ENCODE measurements around the gene RYR3.

RYR3 gene

DNA sequence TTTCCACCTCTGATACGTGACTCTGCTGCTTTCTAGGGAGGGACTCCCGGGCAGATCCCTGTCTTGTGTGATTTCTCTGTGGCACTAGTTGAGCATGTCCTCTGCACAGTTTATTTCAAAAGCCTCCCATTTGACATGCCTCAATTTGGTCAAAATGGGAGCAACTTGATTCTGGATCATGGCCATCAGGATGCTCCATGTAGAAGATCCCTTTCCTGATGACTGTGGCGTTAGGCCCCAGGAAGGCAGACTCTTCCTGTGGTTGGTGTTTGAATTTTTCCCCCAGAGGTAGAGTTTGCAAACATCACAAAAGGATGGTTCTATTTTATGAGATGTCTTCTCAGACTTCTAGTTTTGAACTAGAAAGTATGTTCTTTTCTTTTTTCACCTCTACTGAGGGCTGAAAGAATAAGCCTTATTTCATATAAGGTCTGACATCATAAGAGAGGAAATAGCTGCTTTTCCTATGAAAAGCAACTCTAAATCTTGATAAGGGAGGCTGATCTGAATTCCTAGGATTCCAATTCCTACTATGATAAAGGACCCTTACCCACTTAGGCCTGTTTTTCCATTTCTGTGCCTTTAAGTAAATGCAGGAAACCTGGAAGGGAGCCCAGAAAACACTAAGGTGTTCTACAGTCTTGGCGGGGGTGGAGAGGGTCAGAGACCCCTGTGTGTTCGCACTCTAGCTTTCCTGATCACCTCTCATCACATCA lies 413.7 kb downstream of the RYR3 start:
- no peak for DNase-seq

- no peak for DNase-seq
Observed at GRCh38 chr15:33729653-33730052, 418.9 kb downstream of the RYR3 start.

DNA sequence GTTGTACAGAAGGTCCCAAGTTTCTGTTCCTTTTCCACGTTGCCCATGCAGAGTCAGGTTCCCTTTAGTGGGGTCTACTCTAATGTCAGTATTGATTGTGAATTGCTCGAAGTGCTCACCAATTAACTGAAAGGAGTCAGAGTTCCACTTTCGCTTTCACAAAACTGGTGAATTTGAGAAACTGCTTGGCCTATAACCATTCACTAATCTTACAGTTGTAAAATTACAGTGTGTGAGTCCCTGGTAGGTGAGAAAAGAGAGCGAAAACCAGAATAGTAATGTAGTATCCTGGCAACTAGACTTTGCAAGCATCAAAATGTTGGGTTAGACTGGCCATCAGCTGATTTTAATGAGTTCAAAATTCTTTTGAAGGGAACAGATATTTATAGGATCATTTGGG lies 420.0 kb downstream of the RYR3 start:
- DNase-seq: no peak

DNA sequence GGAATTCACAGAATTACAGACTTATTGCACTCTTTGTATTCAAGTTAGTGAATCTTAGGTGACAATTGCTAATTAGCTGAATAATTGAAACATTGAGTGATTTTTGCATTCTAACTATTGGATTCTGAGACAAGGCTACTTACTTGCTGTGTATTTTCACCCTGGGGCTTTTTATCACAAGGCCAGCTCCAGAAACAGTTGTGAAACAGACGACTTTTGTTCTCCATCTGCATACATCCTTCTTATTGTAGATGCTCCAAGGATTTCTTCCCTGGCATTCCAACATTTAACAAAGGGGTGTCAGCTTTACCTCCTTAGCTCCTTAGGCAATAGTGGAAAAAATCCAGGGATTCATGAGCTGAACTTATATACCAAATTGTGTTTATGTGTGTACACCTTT lies 424.4 kb downstream of the RYR3 start:
- no peak for DNase-seq

- no peak for DNase-seq
Observed at GRCh38 chr15:33735637-33736247, 425.0 kb downstream of the RYR3 start.

DNA sequence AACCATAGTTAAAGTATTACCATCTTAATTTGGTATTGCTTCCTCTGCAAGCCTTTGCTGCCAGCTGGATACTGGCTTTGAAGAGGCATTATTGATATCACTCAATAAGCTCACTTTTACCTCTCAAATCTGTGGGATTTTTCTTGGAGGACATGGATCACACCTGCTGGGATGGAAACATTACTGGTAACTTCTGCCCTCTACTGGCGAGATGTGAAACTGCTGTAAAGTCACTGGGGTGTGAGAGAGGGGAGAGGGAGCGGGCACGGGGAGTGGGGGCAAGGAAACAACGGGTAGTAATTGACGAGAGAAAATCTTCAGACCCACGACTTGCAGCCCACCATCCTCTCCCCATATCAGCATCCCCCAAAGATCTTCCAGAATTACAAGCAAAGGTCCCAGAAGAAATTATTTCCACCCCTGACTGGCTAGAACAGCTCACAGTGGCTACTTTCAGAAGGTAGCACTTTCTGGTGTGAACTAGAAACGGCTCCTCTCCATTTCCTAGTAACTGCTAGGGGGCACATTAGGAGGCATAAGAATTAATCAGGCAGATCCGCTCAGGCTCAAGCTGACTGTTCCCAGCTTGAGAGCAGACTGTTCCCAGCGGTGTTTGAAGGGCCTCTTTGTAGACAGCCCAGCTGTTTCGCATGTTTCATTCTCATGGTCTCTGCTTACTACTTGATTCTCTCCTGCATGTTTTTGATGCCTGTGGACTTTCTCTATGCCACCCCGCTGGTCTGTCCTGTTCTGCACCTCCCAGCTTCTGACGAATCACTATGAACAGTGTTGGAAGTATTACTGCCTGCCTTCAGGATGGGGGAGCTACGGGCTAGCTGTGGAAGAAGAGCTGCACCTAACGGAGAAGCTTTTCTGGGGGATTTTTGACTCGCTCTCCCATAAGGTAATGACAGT lies 427.2 kb downstream of the RYR3 start:
- DNase-seq: peak in 1 of 2 donors; percentile 2

- DNase-seq: no peak
Observed at GRCh38 chr15:33738941-33739664, 428.3 kb downstream of the RYR3 start.

GRCh38 chr15:33742306-33742705 lies 431.5 kb downstream of the RYR3 start:
- DNase-seq: no peak

DNA sequence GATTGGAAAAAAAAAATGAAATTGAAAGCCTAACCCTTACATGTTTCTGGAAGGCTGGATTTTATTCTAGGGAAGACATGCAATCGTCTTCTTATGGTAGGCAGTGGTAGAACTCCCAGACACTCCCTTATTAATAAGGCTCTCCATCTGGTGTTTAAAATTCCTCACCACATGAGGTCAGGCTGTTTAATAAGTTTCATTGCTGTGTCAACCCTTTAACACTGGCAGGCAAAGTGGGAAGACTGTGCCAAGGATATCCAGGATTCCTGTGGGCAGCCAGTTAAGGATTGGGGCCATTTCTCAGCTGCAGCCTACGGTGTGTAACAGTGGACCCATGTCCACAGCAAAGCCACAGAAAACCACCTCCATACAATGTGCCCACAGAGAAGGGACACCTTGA lies 432.0 kb downstream of the RYR3 start:
- peak in 1 of 2 donors; percentile 3 for DNase-seq

DNA sequence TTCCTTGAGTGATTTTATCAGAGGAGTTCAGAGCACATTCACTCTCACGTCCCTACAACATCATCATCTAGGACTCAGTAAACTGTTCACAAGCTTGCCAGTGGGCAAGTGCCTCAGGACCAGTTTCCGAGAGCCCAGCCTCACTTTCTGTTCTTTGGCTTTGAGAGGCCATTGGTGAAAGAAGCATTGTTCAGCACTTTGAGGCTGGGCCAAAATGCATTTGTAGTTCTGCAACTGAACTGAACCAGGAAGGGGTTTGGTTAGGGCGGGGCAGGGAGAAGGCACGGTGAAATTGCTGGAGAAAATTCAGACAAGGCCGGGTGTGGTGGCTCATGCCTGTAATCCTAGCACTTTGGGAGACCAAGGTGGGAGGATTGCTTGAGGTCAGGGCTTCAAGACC lies 435.4 kb downstream of the RYR3 start:
- DNase-seq: peak in 1 of 2 donors; percentile 17

DNA sequence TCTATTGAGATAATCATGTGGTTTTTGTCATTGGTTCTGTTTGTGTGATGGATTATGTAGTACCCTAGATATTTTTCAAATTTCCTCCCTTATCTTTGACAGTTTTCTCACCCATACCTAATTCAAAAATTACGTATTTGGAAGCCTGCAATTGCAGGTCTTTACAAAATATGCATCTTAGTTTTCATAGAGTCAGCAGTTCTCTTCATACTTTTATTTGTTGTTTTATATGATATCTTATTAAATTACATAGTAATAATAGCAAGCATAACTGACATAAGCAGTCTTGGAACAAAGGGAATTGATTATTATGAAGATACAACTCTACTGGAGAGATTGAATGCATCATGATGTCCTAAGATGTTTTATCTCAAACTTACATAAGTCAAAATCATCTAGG lies 442.2 kb downstream of the RYR3 start:
- DNase-seq: no peak

- DNase-seq: no peak
Observed at GRCh38 chr15:33754242-33754641, 443.5 kb downstream of the RYR3 start.

DNA sequence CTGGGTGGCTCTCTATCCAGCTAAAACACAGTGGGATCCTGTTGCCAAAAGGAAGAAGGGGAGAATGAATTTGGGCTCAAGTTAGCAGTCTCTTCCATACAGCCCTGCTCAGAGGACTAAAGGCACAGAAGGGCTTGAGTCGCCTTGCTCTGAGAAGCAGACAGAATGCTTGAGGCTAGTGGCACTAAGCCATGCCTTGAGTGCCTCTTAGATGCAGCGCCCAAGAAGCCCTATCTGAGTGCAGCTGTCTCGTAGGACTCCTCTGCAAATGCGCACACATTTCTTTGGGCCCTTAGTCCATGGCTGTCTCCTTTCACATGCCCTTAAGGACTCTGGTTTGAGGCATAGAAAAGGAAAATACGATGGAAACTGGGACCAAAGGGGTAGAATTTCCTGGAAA lies 446.2 kb downstream of the RYR3 start:
- no peak for DNase-seq

DNA sequence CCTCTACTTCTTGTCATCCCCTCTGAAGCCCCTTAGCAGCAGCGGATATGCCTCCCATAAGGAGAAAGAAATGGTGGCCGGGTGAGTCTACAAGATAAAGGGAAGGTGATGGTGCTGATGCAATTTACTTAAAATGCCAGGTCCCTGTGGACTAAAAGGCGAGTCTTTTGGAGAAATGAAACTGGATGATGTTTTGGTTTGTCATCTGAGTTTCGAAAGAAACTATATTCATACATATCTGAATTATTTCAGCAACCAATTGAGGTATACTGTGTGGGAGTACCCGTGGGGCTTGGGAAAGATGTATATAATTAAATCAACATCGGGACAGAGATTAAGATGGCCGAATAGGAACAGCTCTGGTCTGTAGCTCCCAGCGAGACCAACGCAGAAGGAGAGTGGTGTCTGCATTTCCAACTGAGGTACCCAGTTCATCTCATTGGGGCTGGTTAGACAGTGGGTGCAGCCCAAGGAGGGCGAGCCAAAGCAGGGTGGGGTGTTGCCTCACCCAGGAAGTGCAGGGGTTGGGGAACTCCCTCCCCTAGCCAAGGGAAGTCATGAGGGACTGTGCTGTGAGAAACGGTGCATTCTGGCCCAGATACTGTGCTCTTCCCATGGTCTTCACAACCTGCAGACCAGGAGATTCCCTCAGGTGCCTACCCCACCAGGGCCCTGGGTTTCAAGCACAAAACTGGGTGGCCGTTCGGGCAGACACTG lies 446.9 kb downstream of the RYR3 start:
- DNase-seq: no peak

GRCh38 chr15:33766389-33766788 lies 455.6 kb downstream of the RYR3 start:
- DNase-seq: no peak

DNA sequence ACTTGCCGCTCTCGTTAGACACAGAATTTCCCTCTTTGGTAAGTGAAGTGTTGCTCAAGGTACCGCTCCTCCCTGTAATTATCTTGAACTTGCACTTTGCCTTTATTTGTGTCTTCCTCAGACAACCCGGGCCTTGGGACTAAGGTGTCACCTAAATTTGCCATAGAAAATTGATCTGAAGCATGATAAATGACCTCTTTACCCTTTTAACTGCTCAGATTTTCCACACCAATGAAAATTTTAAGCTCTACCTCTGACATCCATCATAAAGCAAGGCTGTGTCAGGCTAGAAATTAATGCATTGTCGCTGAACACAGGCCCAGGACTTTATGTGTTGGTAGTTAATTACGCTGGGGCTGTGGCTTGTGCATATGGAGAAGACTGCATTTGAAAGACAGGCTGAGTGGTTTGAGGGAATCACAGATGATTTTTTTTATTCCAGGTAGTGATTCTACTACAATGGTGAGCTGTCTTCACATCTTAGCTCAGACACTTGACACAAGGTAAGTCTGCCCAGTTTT lies 458.0 kb downstream of the RYR3 start:
- no peak for DNase-seq

- no peak for DNase-seq
Observed at GRCh38 chr15:33773969-33774368, 463.2 kb downstream of the RYR3 start.

DNA sequence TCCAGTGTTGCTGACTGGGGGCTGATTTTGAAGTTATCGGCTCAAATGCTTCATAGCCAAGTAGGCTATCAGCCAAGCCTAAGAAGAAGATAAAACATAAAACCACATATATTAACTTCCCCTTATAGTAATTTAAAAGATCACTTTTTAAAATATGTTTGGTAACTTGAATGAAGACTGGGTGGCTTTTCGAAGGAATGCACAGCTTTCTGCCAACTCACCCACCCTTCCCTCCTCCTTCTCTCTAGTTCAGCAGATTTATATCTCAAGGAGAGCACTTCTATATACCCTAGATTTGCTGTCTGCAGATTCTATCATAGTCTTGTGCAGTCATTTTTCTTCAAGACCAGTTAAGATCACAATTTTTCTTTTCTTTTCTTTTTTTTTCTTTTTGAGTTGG lies 468.1 kb downstream of the RYR3 start:
- no peak for DNase-seq

DNA sequence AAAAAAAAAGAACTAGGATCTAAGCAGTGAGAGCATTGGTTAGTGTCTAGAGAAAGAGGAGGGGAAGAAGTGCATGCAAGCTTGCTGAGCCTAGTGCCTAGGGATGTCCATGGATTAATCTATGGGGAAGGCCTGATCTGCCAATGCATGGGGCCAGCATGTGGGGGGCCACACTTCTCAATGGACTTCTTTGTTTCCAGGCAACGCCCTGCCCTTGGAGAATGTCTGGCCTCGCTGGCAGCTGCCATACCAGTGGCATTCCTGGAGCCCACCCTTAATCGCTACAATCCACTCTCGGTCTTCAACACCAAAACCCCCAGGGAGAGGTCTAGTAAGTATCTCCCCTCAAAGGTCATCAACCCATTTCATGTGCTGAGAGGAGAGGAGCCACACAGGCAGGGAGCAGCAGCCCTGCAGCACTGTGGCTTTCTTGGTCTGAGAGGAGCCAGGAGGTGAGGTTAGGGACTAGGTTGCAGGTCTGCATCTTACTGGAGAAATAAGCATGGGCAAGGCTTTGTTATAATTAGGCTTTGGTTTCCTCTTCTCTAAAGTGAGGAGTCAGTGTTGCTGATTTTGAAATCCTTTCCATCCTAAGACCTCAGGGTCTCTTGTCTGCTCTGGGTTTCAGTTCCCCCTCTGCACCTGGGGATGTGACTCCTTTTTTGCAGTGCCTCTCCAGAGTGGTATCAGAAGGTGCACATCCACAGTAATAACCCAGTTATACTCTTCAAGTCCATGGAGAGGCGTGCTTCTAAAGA lies 469.4 kb downstream of the RYR3 start:
- no peak for DNase-seq

DNA sequence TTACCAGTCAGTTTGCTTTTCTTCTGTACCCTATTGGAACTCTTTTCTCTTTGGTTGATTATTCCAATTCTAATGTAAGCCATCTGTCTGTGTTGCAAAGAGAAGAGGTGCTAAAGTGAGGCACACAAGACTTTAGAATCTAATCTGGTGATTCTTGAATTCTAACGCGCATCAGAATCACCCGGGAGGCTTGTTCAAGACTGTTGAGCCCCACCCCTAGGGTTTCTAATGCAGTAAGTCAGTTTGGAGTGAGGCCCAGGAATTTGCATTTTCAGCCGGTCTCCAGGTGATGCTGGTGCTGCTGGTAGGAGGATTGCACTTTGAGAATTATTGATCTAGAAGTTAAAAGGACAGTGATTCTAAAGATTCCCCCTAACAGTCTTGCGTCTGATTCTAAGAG lies 472.2 kb downstream of the RYR3 start:
- DNase-seq: no peak

DNA sequence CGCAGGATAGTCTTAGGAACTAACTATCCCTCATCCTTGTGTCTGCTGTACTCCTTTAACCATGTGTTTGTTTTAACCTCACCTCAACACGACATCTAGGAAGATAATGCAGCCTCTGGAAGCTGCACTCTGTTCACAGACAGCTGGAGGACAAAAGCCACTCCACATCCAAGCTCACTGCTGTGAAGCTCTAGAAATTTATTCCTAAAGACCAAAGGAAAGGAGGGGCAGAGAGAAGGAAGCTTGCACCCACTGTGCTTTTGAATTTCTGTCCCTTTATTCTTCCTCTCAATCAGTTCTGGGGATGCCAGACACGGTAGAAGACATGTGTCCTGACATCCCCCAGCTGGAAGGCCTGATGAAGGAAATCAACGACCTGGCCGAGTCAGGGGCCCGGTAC lies 474.6 kb downstream of the RYR3 start:
- no peak for DNase-seq
